Activated CD4-positive, alpha-beta T cell treated with anti-CD3 and anti-CD28 coated beads, Interleukin-2, Interleukin-6, amounts not matched to agents 100 ng/mL and 50 ng/mL, durations not matched to agents 16 hours and 8 hours (primary cell): ENCODE measurements around the gene ALS2CL.
"Not testable (repeated sequence)": the region's sequence is repeated elsewhere in the genome, so short reads cannot be mapped to it uniquely, and the experiment has no call there.

Experiments
- DNase-seq: peaks from one replicate; pipeline ENCODE4 v3.0.0-alpha.2; 2020

ALS2CL gene, protein sequence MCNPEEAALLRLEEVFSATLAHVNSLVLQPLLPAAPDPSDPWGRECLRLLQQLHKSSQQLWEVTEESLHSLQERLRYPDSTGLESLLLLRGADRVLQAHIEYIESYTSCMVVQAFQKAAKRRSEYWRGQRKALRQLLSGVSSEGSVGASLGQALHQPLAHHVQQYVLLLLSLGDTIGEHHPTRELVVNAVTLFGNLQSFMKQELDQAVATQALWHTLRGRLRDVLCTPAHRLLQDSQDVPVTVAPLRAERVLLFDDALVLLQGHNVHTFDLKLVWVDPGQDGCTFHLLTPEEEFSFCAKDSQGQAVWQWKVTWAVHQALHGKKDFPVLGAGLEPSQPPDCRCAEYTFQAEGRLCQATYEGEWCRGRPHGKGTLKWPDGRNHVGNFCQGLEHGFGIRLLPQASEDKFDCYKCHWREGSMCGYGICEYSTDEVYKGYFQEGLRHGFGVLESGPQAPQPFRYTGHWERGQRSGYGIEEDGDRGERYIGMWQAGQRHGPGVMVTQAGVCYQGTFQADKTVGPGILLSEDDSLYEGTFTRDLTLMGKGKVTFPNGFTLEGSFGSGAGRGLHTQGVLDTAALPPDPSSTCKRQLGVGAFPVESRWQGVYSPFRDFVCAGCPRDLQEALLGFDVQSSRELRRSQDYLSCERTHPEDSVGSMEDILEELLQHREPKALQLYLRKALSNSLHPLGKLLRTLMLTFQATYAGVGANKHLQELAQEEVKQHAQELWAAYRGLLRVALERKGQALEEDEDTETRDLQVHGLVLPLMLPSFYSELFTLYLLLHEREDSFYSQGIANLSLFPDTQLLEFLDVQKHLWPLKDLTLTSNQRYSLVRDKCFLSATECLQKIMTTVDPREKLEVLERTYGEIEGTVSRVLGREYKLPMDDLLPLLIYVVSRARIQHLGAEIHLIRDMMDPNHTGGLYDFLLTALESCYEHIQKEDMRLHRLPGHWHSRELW

DNA sequence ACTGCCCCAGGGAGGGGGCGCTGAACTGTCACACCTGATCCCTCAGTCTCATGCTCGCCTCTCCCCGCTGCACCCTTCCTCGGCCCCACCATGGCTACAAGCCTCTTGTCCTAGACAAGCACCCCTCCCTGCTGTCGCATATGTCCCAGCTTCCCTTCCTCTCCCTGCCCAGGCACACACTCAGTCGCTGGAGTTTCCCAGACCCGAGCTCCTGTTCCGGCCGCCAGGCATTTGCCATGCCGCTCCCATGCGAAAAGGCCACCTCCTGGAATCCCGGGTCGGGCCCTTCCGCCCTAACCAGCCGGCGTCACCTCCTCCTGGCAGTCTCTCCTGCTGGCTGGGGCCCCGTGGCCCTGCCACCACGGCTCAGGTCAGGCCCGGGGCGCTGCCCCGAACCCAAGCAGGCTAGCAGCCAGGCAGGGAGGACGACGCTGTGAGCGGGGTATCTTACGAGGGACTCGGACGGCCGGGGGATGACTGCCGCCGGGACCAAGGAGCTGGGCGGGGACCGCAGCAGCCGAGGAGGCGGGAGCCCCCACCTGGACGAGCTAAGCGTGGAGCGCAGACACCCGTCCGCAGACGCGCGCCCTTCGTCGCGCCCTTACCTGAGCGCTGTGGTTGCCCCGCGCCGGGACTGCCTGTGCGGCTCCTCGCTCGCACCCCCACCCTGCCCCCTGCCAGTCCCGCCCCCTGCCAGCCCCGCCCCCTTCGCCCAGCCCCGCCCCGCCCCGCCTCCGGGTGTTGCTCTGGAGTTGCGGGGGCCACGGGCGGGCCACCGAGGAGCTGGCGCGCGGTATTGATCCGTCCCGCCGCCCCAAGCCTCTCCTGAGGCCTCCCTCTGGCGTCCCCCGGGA is at the start of gene ALS2CL:
ALS2CL (minus strand) TSS at position 642 of the 854 bp plus-strand sequence. CDS start 4,239 bp downstream, outside the sequence.
- peak; percentile 44 for DNase-seq

DNA sequence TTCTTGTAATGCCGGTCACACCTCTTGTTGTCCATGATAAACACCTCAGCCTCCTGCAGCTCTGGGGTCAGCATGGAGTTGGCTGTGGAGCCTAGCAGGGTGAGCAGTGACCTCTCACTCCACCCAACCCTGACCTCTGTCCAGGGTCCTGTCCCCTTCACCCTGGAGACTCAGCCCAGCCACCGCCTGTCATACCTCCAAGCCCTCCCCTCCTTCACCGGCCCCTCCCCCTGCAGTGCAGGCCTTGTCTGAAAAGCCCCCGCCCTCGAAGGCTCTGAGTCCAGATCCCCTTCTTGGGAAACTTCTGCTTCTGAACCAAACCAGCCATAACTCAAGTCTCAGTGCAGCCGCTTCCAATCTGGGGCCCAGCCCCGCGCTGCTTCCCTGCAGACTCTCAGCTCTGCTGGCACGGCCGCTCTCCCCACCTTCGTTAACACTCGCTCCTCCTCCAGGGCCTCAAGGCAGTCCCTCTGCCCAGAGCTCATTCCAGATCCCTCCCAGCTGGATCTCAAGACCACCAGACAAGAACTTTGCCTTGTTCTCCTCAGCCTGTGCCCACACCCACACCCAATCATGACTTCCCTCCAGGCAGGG is 49.6 kb upstream of the ALS2CL start:
- no peak for DNase-seq

- DNase-seq = not testable (repeated sequence)
Measured at GRCh38 chr3:46739565-46739964, 46.1 kb upstream of the ALS2CL start.

- DNase-seq = no peak
Measured at GRCh38 chr3:46737329-46737731, 43.9 kb upstream of the ALS2CL start.

DNA sequence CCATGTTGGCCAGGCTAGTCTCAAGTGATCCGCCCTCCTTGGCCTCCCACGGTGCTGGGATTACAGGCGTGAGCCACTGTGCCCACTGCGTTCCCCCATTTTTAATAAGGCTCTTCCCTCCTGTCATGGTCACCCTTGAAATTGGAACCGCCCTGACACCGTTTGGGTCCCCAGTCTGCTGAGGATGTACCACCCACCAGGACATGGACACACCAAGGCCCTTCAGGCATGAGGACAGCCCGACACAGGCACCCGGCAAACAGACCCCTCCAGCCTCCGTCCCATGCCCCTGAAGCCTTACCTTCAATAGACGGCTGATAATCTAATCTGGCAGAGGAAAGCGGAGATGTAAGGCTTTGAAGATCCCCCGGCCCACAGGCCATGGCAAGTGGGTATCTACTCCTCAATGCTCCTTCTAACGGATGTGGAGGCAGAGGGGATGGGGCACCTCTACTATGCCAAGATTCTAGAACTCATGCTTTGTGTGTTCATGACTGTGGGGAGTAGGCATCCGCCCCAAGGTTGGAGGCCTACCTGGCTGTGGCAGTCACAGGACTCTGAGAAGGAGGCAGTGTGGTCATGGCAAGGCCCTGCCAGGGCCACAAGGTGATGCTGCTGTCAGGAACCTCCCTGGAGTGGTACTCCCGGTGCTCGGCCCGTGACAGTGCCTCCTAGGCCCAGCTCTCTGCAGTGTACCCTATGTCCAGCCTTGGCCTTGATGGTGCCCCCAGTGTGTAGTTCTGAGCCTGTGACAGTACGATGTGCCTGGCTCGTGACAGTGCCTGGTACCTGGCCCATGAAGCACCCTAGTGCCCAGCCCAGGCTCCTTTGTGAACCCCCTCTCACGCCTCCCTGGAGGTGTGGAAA is 42.8 kb upstream of the ALS2CL start:
- DNase-seq = no peak

DNA sequence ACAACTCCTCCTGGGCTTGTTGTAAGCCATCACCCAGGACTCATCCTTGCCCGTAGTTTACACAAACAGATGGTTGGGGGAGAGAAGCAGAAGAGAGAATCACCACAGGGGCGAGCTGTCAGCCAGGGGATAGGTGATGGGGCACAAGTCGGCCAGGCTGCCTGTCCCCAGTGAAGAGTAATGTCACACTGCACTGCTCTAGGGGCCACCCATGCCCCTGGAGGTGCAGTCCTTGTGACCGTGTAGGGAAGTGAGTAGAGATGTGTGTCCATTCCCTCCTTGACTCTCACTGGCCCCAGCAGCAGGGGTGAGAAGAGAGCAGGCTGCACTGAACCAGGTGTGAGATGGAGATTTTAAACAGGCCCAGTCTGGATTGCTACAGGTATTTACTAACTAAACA is 41.3 kb upstream of the ALS2CL start:
- DNase-seq = no peak

DNA sequence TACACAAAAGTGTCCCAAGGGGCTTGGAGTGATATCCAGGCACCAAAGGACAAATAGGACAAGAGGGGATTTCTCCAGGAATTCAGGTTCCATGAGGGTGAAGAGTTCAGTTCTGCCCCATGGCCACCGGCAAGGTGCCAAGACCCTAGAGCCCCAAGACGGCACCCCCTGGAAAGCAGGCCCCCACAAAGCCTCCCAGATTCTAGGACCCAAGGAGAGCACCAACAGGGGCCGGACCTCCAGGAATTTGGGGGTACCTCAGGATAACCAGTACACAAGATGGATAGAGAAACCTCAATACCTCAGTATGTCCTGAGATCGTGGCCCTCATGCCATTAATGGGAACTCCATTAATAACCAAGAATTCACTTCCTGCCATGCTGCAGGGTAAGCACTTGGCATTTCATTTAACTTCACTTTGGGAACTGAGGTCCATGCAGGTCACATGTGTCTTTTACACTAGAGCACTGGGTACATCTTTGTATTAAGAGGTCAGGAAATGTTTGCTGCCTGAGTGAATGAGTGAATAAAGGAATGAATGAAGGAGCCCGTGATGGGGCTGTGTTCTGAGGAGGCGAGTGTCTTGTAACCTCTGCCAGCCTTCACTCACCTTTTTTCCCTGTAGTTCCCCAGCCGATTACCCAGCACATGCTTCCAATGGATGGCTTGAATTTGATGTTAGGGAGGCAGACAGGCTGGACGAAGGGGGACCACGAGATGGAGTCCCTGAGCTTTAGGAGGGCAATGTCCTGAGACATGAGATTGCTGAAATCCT is 39.7 kb upstream of the ALS2CL start:
- DNase-seq = no peak

- peak; percentile 59 for DNase-seq
Measured at GRCh38 chr3:46731795-46732194, 38.3 kb upstream of the ALS2CL start.

DNA sequence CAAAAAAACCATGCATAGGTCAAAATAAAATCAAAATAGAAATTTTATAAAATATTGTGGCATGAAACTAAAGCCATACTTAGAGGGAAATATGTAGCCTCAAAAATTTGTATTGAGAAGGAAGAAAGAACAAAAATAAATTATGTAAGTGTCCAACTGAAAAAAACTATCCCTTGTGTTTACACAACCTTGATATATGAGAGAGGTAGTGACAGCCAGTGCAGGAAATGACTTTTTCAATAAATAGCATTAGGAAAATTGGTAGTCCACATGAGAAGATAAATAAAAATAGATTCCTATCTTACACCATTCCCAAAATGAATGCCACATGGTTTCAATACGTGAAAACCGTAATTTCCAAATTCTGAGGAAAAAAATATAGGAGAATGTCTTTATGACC is 37.3 kb upstream of the ALS2CL start:
- DNase-seq = no peak

GRCh38 chr3:46729038-46729437 is 35.6 kb upstream of the ALS2CL start:
- no peak for DNase-seq

GRCh38 chr3:46725621-46726314 is 32.3 kb upstream of the ALS2CL start:
- DNase-seq = no peak

- peak; percentile 48 for DNase-seq
Measured at GRCh38 chr3:46724424-46724823, 30.9 kb upstream of the ALS2CL start.

DNA sequence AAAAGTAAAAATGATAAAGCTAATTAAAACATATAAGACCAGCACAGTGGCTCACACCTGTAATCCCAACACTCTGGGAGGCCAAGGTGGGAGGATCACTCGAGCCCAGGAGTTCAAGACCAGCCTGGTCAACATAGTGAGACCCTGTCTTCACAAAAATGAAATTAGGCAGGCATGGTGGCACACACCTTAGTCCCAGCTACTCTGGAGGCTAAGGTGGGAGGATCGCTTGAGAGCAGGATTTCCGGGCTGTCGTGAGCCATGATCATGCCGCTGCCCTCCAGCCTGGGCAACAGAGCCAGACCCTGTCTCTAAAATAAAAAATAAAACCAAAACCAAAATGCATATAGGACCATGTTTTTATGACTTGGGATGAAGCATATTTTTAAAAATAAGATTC is 29.0 kb upstream of the ALS2CL start:
- no peak for DNase-seq

DNA sequence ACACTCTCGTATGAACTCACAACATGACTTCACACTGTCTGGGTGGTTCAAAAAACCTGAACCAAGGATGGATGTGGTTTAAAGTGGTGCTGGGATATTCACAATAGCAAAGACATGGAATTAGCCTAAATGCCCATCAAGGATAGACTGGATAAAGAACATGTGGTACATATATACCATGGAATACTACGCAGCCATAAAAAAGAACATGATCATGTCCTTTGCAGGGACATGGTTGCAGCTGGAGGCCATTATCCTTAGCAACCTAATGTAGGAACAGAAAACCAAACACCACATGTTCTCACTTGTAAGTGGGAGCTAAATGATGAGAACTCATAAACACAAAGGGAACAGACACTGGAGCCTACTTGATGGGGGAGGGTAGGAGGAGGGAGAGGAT is 27.5 kb upstream of the ALS2CL start:
- no peak for DNase-seq

DNA sequence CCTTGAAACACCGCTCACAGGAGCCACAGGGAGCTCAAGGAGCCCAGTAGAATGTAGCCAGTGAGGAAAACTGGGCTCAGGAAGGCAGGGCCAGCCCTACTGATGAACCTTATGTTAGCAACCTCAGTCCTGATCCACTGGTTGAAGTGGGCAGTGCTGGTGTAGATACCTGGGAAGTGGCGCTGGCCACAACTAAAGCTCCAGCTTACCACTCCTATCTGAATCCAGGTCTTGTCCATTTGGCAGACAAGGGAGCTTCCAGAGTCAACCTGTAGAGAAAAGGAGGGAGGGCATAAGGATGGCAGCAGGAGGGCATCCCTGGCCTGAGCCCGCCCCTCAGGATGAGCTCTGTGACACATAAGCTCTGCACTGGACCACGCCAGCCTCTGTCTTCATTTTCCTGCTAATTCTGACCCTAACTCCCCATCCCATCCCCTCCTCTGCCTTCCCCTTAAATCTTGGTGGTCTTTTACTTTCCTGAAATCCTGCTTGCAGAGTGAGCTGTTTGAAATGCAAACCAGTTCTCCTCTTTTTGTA is 26.3 kb upstream of the ALS2CL start:
- no peak for DNase-seq

- DNase-seq = no peak
Measured at GRCh38 chr3:46719044-46719565, 25.6 kb upstream of the ALS2CL start.

DNA sequence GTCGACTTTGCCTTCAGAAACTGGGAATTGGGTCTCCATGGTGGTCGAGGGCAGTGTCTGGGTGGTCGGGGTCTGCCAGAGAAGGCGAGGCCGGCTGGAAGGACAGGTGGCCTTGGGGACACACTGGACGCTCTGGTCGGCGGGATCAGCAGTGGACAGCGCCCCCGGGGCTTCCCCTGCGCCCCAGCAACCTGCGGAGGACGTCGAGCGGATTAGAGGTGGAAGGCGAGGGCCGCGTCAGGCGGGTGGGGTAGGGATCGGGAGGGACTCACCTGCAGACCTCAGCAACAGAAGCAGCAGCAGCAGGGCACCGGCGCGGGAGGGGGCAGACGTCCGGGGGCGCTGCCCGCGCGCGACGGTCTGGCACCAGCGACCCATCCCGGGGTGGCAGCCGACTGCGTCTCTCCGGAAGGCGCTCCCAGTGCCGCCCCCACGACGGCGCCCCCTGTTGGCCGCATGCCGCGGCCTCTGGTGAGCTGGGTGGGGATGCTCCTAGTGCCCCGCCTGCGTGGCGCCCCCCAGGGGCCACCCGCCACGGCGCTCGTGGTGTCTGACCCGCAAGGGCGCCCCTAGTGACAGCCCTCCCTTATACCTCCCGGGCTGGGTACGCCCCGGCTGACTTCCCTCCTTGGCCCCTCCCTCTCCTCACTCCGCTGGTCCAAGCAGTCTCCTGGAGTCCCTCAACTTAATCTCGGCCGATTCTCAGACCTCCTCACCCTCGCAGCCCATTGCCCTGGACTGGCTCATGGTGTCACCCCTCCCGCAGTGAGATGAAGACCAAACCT is 24.2 kb upstream of the ALS2CL start, which contains the start of gene PRSS50:
PRSS50 (minus strand) TSS at position 423 of the 785 bp plus-strand sequence; CDS start at position 378, 45 bp downstream.
- DNase-seq = peak; percentile 65
